ENCODE data around the gene TUBB6.

GRCh38 chr18:12302391-12303147 lies 5.5 kb upstream of the TUBB6 start:
- TF ChIP-seq ATF4 (CRISPR knock-in tag; IDR thresholded peaks at IDR 0.05): no peak
- TF ChIP-seq TCF7 (IDR thresholded peaks at IDR 0.05; ENCODE audit: low read depth): no peak
- no peak for TF ChIP-seq MYC (CRISPR knock-in tag; IDR thresholded peaks at IDR 0.05; ENCODE audit: borderline replicate concordance)
- TF ChIP-seq RBM22 (optimal IDR thresholded peaks at IDR 0.05; ENCODE audit: low read length): no peak
- no peak for TF ChIP-seq ZNF558 (CRISPR knock-in tag; IDR thresholded peaks at IDR 0.05; ENCODE audit: borderline replicate concordance)
- no peak for TF ChIP-seq ZNF777 (CRISPR knock-in tag; IDR thresholded peaks at IDR 0.05)
- TF ChIP-seq CTCF (CRISPR knock-in tag; IDR thresholded peaks at IDR 0.05): no peak
- TF ChIP-seq MXI1 (IDR thresholded peaks at IDR 0.05; ENCODE audit: borderline replicate concordance, low read depth, low read length): no peak
- TF ChIP-seq RBFOX2 (IDR thresholded peaks at IDR 0.05; ENCODE audit: low read depth, low read length): no peak
- no peak for TF ChIP-seq MATR3 (CRISPR knock-in tag; IDR thresholded peaks at IDR 0.05)
- no peak for TF ChIP-seq HOXD1 (CRISPR knock-in tag; IDR thresholded peaks at IDR 0.05)
- TF ChIP-seq HMGXB3 (CRISPR knock-in tag; IDR thresholded peaks at IDR 0.05; ENCODE audit: borderline replicate concordance): no peak
- TF ChIP-seq ZNF580 (CRISPR knock-in tag; IDR thresholded peaks at IDR 0.05; ENCODE audit: borderline replicate concordance, low read depth): no peak
- TF ChIP-seq SRF (IDR thresholded peaks at IDR 0.05; ENCODE audit: low read depth, low read length): no peak

Data from HepG2 (cell line).